KMS-11 (cell line): ENCODE measurements around the gene TCTN1.

Experiments used
- H2AFZ ChIP-seq: fragments of 200-600 bp; sonication (generic); 2 replicates; pipeline ENCODE4 v1.6.1; 2016; ENCODE audit warnings: antibody characterized with exemption, mixed run types, low read depth
- H3K27ac ChIP-seq: fragments of 200-600 bp; sonication (generic); 2 replicates; pipeline ENCODE4 v1.6.1; 2016; ENCODE audit warnings: mild to moderate bottlenecking, mixed run types
- H3K27me3 ChIP-seq: fragments of 200-600 bp; sonication (generic); 2 replicates; pipeline ENCODE4 v1.6.1; 2017; ENCODE audit warnings: mild to moderate bottlenecking, low read depth, mixed run types, moderate library complexity; ENCODE audit not compliant: insufficient read depth
- H3K36me3 ChIP-seq: fragments of 200-600 bp; sonication (generic); 2 replicates; pipeline ENCODE4 v1.6.1; 2017; ENCODE audit warnings: mild to moderate bottlenecking, mixed run types; ENCODE audit not compliant: insufficient read depth
- H3K4me1 ChIP-seq: fragments of 200-600 bp; sonication (generic); 2 replicates; pipeline ENCODE4 v1.6.1; 2016; ENCODE audit warnings: mild to moderate bottlenecking, low read depth, mixed run types; ENCODE audit not compliant: poor library complexity, severe bottlenecking
- H3K4me2 ChIP-seq: fragments of 200-600 bp; sonication (generic); 2 replicates; pipeline ENCODE4 v1.7.0; 2016; ENCODE audit warnings: mild to moderate bottlenecking, mixed run types
- H3K4me3 ChIP-seq: fragments of 200-600 bp; sonication (generic); IDR thresholded peaks from 2 replicates; pipeline ENCODE4 v1.6.1; 2017; ENCODE audit warnings: low read depth, low read length, mixed read lengths; ENCODE audit not compliant: insufficient read depth
- H3K79me2 ChIP-seq: fragments of 200-600 bp; sonication (generic); 2 replicates; pipeline ENCODE4 v1.6.1; 2016; ENCODE audit warnings: low read depth, mixed run types; ENCODE audit not compliant: insufficient read depth
- H3K9ac ChIP-seq: fragments of 200-600 bp; sonication (generic); 2 replicates; pipeline ENCODE4 v1.6.1; 2016; ENCODE audit warnings: mild to moderate bottlenecking, mixed run types
- H4K20me1 ChIP-seq: fragments of 200-600 bp; sonication (generic); 2 replicates; pipeline ENCODE4 v1.6.1; 2016; ENCODE audit warnings: mild to moderate bottlenecking, mixed run types; ENCODE audit not compliant: insufficient read depth
- TF ChIP-seq, protein P1 (sequence below): fragments of 200-600 bp; sonication (generic); conservative IDR thresholded peaks from 2 replicates; pipeline ENCODE4 v1.6.1; 2017; ENCODE audit warnings: low read depth, mild to moderate bottlenecking, antibody characterized with exemption, low read length, moderate library complexity, mixed read lengths

TCTN1 gene

DNA sequence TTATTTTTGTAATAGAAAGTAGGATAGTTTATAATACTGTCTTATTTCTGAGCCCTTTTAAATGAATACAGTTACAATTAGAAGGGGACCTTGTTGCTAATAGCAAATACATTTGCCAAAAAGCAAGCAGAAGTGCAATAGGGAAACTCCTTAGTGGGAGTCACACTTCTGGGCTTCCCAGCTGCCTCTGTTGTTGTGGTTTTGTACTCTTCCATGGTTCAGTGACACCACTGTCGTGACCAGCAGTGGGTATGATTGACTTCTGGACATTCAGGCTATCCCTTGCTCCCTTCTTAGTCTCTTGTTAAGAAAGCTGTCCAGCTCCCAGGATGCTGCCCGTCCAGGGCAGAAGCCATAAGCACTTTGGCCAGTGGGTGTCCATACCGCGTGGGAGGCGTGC, 22.6 kb downstream of the TCTN1 start:
- Histone ChIP-seq H3K4me3 (no peak overlapping the region), H3K36me3 (no peaks in the 10 kb centered on the region)

DNA sequence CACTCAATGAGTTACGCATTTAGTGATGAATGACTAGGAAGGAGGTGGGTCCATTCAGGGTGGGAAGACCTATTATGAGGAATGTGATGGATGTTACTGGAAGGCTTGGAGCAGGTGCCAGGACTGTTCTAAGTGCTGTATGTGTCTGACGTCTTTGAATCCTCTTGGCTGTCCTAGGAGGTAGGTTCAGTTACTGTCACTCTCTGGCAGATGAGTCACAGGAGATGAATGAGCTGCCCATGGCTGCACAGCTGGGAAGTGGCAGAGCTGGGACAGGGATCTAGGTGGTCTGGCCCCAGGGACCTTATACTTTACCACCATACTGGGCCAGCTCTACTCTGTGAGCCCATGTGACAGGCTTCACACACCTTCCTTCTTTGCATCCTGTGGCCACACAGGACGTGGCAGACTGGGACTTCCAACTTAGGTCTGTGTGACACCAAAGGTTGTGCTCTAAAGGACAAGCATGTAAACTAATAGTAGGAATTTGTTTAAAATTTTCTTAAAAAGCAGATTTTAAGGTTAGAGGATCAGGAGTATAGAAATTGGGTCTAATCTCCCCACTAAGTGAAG, 24.0 kb downstream of the TCTN1 start:
- Histone ChIP-seq H2AFZ (no peak overlapping the region), H3K27me3 (no peaks in the 10 kb centered on the region), H3K9ac (no peak overlapping the region), H3K4me2 (no peak overlapping the region), H3K79me2 (no peaks in the 10 kb centered on the region), H3K36me3 (no peaks in the 10 kb centered on the region), H3K27ac (no peak overlapping the region), H4K20me1 (no peaks in the 10 kb centered on the region), H3K4me1 (peaks cover 31% of the 10 kb centered on the region), H3K4me3 (no peak overlapping the region)
- TF ChIP-seq, protein P1, sequence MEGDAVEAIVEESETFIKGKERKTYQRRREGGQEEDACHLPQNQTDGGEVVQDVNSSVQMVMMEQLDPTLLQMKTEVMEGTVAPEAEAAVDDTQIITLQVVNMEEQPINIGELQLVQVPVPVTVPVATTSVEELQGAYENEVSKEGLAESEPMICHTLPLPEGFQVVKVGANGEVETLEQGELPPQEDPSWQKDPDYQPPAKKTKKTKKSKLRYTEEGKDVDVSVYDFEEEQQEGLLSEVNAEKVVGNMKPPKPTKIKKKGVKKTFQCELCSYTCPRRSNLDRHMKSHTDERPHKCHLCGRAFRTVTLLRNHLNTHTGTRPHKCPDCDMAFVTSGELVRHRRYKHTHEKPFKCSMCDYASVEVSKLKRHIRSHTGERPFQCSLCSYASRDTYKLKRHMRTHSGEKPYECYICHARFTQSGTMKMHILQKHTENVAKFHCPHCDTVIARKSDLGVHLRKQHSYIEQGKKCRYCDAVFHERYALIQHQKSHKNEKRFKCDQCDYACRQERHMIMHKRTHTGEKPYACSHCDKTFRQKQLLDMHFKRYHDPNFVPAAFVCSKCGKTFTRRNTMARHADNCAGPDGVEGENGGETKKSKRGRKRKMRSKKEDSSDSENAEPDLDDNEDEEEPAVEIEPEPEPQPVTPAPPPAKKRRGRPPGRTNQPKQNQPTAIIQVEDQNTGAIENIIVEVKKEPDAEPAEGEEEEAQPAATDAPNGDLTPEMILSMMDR = no peak

More for the DNA sequence above, 22.6 kb downstream of the TCTN1 start:
- H2AFZ ChIP-seq = no peak overlapping the region
- H3K79me2 ChIP-seq = no peaks in the 10 kb centered on the region
- H3K4me2 ChIP-seq = no peak overlapping the region
- no peaks in the 10 kb centered on the region for H3K27me3 ChIP-seq
- H3K4me1 ChIP-seq = peaks cover 31% of the 10 kb centered on the region
- TF ChIP-seq, protein P1 = no peak
- no peak overlapping the region for H3K9ac ChIP-seq
- no peaks in the 10 kb centered on the region for H4K20me1 ChIP-seq
- no peak overlapping the region for H3K27ac ChIP-seq

- H4K20me1 ChIP-seq = no peaks in the 10 kb centered on the region
- H3K27me3 ChIP-seq = no peaks in the 10 kb centered on the region
- H3K4me3 ChIP-seq = no peak overlapping the region
- no peak overlapping the region for H2AFZ ChIP-seq
- no peak overlapping the region for H3K4me2 ChIP-seq
- no peaks in the 10 kb centered on the region for H3K79me2 ChIP-seq
- TF ChIP-seq, protein P1 = no peak
- peaks cover 26% of the 10 kb centered on the region for H3K4me1 ChIP-seq
- H3K36me3 ChIP-seq = no peaks in the 10 kb centered on the region
- no peak overlapping the region for H3K27ac ChIP-seq
- no peak overlapping the region for H3K9ac ChIP-seq
Measured at GRCh38 chr12:110638796-110639195, 24.9 kb downstream of the TCTN1 start.

- Histone ChIP-seq H3K36me3 (no peaks in the 10 kb centered on the region), H3K4me1 (peaks cover 24% of the 10 kb centered on the region), H3K4me2 (peak overlapping the region; percentile 45), H3K4me3 (no peak overlapping the region), H3K79me2 (no peaks in the 10 kb centered on the region), H4K20me1 (no peaks in the 10 kb centered on the region), H3K27ac (no peak overlapping the region; the same call in 1 of the 2 replicates), H3K27me3 (no peaks in the 10 kb centered on the region), H3K9ac (no peak overlapping the region), H2AFZ (no peak overlapping the region)
- TF ChIP-seq, protein P1 = no peak
Measured at GRCh38 chr12:110639336-110640141, 25.6 kb downstream of the TCTN1 start.
